Liver (tissue), 9 donors: ENCODE measurements around the gene STAMBPL1. TPM values are rescaled to one million over a fixed set of nuclear protein-coding genes. Genes with fewer than 3 reads are reported as not detected.

Experiments used
- DNase-seq: peaks from one replicate; pipeline ENCODE4 v3.0.0-alpha.2; 2017; ENCODE audit warnings: low spot score
- H3K27ac ChIP-seq, 2 donors: one replicate each; pipeline ENCODE4 v1.7.0; 2013; ENCODE audit warnings: inconsistent platforms in 2 of 2, low read length in 2 of 2, control low read depth in 1 of 2, low read depth in 1 of 2, mild to moderate bottlenecking in 1 of 2
- H3K27me3 ChIP-seq, 4 donors: one replicate each; pipeline versions ENCODE4 v1.6.1 to v1.7.0; 2013; ENCODE audit warnings: low read length in 3 of 4, inconsistent platforms in 1 of 4, mild to moderate bottlenecking in 1 of 4, moderate library complexity in 1 of 4; ENCODE audit not compliant: control insufficient read depth in 4 of 4, insufficient read depth in 4 of 4
- H3K36me3 ChIP-seq, 4 donors: one replicate each; pipeline versions ENCODE4 v1.6.1 to v1.7.0; 2013; ENCODE audit warnings: low read length in 3 of 4, mild to moderate bottlenecking in 3 of 4, low read depth in 1 of 4, moderate library complexity in 1 of 4; ENCODE audit not compliant: control insufficient read depth in 4 of 4, insufficient read depth in 3 of 4
- H3K4me1 ChIP-seq, 4 donors: one replicate each; pipeline versions ENCODE4 v1.6.1 to v1.7.0; 2013; ENCODE audit warnings: low read length in 3 of 4, mild to moderate bottlenecking in 3 of 4, moderate library complexity in 1 of 4; ENCODE audit not compliant: control insufficient read depth in 4 of 4, insufficient read depth in 4 of 4
- H3K4me3 ChIP-seq, 3 donors: one replicate each; pipeline versions ENCODE4 v1.6.1 to v1.7.0; 2013; ENCODE audit warnings: low read length in 3 of 3, control low read depth in 1 of 3, low read depth in 1 of 3, mild to moderate bottlenecking in 1 of 3
- H3K9ac ChIP-seq, 2 donors: one replicate each; pipeline ENCODE4 v1.7.0; 2013; ENCODE audit warnings: low read length in 2 of 2, mild to moderate bottlenecking in 2 of 2, moderate library complexity in 2 of 2, control low read depth in 1 of 2, low read depth in 1 of 2
- H3K9me3 ChIP-seq, 4 donors: one replicate each; pipeline versions ENCODE4 v1.6.1 to v1.7.0; 2013; ENCODE audit warnings: low read length in 3 of 4; ENCODE audit not compliant: control insufficient read depth in 4 of 4
- EGR1 ChIP-seq, 2 donors: IDR thresholded peaks; 2 replicates each; pipeline ENCODE4 v1.6.1; 2016 to 2018; ENCODE audit warnings: antibody characterized with exemption in 2 of 2, low read depth in 2 of 2
- FOXA1 ChIP-seq: IDR thresholded peaks from 2 replicates; pipeline ENCODE4 v1.6.1; 2016; ENCODE audit warnings: antibody characterized with exemption
- FOXA2 ChIP-seq: IDR thresholded peaks from 2 replicates; pipeline ENCODE4 v1.6.1; 2016; ENCODE audit warnings: antibody characterized with exemption
- GABPA ChIP-seq, 2 donors: IDR thresholded peaks in 1 of 2; conservative IDR thresholded peaks in 1 of 2; 2 replicates each; pipeline ENCODE4 v1.6.1; 2016; ENCODE audit warnings: antibody characterized with exemption in 2 of 2, mild to moderate bottlenecking in 1 of 2, moderate library complexity in 1 of 2
- HNF4A ChIP-seq, 2 donors: conservative IDR thresholded peaks; 2 replicates each; pipeline ENCODE4 v1.6.1; 2016; ENCODE audit warnings: antibody characterized with exemption in 2 of 2, mild to moderate bottlenecking in 2 of 2
- HNF4G ChIP-seq: IDR thresholded peaks from 2 replicates; pipeline ENCODE4 v1.6.1; 2016; ENCODE audit warnings: antibody characterized with exemption
- JUND ChIP-seq, 2 donors: IDR thresholded peaks; 2 replicates each; pipeline ENCODE4 v1.6.1; 2016; ENCODE audit warnings: antibody characterized with exemption in 2 of 2
- NR2F2 ChIP-seq: IDR thresholded peaks from 2 replicates; pipeline ENCODE4 v1.6.1; 2016; ENCODE audit warnings: antibody characterized with exemption
- RAD21 ChIP-seq, 2 donors: IDR thresholded peaks; 2 replicates each; pipeline ENCODE4 v1.6.1; 2016; ENCODE audit warnings: antibody characterized with exemption in 2 of 2, mild to moderate bottlenecking in 2 of 2
- RXRA ChIP-seq, 2 donors: IDR thresholded peaks; 2 replicates each; pipeline ENCODE4 v1.6.1; 2017 to 2018; ENCODE audit warnings: antibody characterized with exemption in 2 of 2, mild to moderate bottlenecking in 1 of 2
- SP1 ChIP-seq: IDR thresholded peaks from 2 replicates; pipeline ENCODE4 v1.6.1; 2018; ENCODE audit warnings: antibody characterized with exemption, mild to moderate bottlenecking
- TAF1 ChIP-seq: conservative IDR thresholded peaks from 2 replicates; pipeline ENCODE4 v1.6.1; 2016; ENCODE audit warnings: antibody characterized with exemption, mild to moderate bottlenecking
- YY1 ChIP-seq: IDR thresholded peaks from 2 replicates; pipeline ENCODE4 v1.6.1; 2016; ENCODE audit warnings: antibody characterized with exemption, mild to moderate bottlenecking
- WGBS: extraction: QIAGEN DNeasy Blood & Tissue Kit; methylation state at CpG from one replicate; pipeline ENCODE4 v1.1.7; 2013; 5-methylcytosine and 5-hydroxymethylcytosine counted together
- polyA plus RNA-seq, 2 donors: library from polyadenylated mRNA; stranded (reverse) in 1 of 2; unstranded in 1 of 2; fragments of 200-250 nt in 1 of 2; fragments of >200 nt in 1 of 2; fragmentation: Nextera tagmentation in 1 of 2; extraction: Ambion mirVana in 1 of 2; gene quantifications; one replicate each; pipeline versions ENCODE4 v1.2.1 to v1.2.3, GENCODE V29; 2013 to 2015
- total RNA-seq, 2 donors: library from RNA; depleted of rRNA; stranded (reverse); fragments of >200 nt; gene quantifications; one replicate each; pipeline ENCODE4 v1.2.3, GENCODE V29; 2014
- TF ChIP-seq, protein P1 (sequence below): IDR thresholded peaks from 2 replicates; pipeline ENCODE4 v1.6.1; 2016; ENCODE audit warnings: antibody characterized with exemption, mild to moderate bottlenecking
- TF ChIP-seq, protein P2 (sequence below): fragments of 150-350 bp; IDR thresholded peaks from 2 replicates; pipeline ENCODE4 v1.5.1; 2017; ENCODE audit warnings: improper control_type of control experiment, low read depth, low read length; ENCODE audit not compliant: missing input control
- TF ChIP-seq, protein P3 (sequence below): IDR thresholded peaks from 2 replicates; pipeline ENCODE4 v1.6.1; 2016; ENCODE audit warnings: antibody characterized with exemption
- TF ChIP-seq, protein P4 (sequence below): IDR thresholded peaks from 2 replicates; pipeline ENCODE4 v1.6.1; 2016; ENCODE audit warnings: antibody characterized with exemption
- TF ChIP-seq, protein P5 (sequence below): IDR thresholded peaks from 2 replicates; pipeline ENCODE4 v1.6.1; 2016; ENCODE audit warnings: antibody characterized with exemption
- donor health status: healthy.
- donor health status: healthy.
- donor health status: healthy.
- donor health status: healthy.
- donor health status: healthy.

Gene STAMBPL1
- total and polyA plus RNA-seq, 4 donors: 1.3 to 8.0 (median 3.7) TPM

DNA sequence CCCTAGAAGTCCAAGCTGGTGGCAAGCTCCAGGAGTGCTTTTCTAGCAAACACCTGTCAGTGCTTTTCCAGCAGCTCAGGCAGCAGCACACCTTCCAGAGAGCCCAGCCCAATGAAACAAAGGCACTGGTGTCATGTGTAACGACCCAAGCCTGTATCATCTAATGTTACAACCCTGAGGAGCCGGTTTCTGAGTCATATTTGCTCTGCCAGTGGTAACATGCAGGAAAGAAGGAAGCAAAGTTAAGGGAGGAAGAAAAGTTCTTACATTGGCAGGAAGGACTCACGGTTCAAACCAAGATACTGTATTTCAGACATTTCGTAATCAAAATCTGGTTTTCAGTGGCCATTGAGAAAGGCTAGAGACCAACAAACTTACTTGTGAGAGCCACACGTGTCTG, 28.3 kb upstream of the STAMBPL1 start, which contains the start of gene ANKRD22:
Gene ANKRD22, minus strand, starts transcription at position 139 of the 400 bp plus-strand sequence. CDS start 237 bp downstream, outside the sequence.
- Histone ChIP-seq H3K9ac (no peak within 1 kb of the TSS), H3K9me3 (no peaks in the 10 kb centered on the region), H3K27me3 (no peaks in the 10 kb centered on the region), H3K4me3 (no peak within 1 kb of the TSS), H3K36me3 (no peaks in the 10 kb centered on the region), H3K4me1 (peaks cover 5 to 27% (median 22%) of the 10 kb centered on the region in 4 donors), H3K27ac (no peak within 1 kb of the TSS)
- DNase-seq: no peak
- 62% methylated on average over 5 of the region's 5 CpGs for WGBS
- TF ChIP-seq, protein P1, sequence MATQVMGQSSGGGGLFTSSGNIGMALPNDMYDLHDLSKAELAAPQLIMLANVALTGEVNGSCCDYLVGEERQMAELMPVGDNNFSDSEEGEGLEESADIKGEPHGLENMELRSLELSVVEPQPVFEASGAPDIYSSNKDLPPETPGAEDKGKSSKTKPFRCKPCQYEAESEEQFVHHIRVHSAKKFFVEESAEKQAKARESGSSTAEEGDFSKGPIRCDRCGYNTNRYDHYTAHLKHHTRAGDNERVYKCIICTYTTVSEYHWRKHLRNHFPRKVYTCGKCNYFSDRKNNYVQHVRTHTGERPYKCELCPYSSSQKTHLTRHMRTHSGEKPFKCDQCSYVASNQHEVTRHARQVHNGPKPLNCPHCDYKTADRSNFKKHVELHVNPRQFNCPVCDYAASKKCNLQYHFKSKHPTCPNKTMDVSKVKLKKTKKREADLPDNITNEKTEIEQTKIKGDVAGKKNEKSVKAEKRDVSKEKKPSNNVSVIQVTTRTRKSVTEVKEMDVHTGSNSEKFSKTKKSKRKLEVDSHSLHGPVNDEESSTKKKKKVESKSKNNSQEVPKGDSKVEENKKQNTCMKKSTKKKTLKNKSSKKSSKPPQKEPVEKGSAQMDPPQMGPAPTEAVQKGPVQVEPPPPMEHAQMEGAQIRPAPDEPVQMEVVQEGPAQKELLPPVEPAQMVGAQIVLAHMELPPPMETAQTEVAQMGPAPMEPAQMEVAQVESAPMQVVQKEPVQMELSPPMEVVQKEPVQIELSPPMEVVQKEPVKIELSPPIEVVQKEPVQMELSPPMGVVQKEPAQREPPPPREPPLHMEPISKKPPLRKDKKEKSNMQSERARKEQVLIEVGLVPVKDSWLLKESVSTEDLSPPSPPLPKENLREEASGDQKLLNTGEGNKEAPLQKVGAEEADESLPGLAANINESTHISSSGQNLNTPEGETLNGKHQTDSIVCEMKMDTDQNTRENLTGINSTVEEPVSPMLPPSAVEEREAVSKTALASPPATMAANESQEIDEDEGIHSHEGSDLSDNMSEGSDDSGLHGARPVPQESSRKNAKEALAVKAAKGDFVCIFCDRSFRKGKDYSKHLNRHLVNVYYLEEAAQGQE: no peak
- TF ChIP-seq, protein P2, sequence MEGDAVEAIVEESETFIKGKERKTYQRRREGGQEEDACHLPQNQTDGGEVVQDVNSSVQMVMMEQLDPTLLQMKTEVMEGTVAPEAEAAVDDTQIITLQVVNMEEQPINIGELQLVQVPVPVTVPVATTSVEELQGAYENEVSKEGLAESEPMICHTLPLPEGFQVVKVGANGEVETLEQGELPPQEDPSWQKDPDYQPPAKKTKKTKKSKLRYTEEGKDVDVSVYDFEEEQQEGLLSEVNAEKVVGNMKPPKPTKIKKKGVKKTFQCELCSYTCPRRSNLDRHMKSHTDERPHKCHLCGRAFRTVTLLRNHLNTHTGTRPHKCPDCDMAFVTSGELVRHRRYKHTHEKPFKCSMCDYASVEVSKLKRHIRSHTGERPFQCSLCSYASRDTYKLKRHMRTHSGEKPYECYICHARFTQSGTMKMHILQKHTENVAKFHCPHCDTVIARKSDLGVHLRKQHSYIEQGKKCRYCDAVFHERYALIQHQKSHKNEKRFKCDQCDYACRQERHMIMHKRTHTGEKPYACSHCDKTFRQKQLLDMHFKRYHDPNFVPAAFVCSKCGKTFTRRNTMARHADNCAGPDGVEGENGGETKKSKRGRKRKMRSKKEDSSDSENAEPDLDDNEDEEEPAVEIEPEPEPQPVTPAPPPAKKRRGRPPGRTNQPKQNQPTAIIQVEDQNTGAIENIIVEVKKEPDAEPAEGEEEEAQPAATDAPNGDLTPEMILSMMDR: no peak
- TF ChIP-seq HNF4G: no peak
- no peak for TF ChIP-seq RAD21 (IDR thresholded peaks at IDR 0.05)
- TF ChIP-seq SP1: no peak
- no peak for TF ChIP-seq TAF1
- no peak for TF ChIP-seq EGR1 (IDR thresholded peaks at IDR 0.05; ENCODE audit: low read depth in 2 of 2)

DNA sequence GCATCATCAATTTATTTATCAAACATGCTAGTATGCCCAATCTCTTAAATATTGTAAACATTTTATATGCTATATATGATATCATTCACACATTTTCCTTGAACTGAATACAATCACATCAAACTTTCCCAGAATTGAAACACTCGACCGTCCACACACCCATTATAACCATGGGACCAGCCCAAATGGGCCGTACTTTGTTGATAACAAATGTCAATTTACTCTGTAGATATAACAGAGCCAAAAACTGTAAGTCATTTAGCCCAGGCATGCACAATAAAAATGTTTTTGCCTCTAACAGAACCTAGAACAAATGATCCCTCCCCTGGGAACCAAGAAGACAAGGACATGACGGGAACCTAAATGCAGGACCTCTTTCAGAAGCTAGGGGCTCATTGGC, 27.7 kb upstream of the STAMBPL1 start:
- Histone ChIP-seq H3K36me3 (no peaks in the 10 kb centered on the region), H3K27me3 (no peaks in the 10 kb centered on the region), H3K4me3 (no peak overlapping the region), H3K27ac (no peak overlapping the region), H3K9me3 (no peaks in the 10 kb centered on the region), H3K4me1 (peaks cover 5 to 27% (median 22%) of the 10 kb centered on the region in 4 donors), H3K9ac (no peak overlapping the region)
- TF ChIP-seq HNF4A (conservative IDR thresholded peaks at IDR 0.05) (no peak), NR2F2 (no peak), TAF1 (no peak), HNF4G (no peak), SP1 (no peak), RXRA (IDR thresholded peaks at IDR 0.05) (no peak), FOXA2 (no peak), FOXA1 (no peak), JUND (IDR thresholded peaks at IDR 0.05) (no peak), YY1 (no peak), EGR1 (IDR thresholded peaks at IDR 0.05; ENCODE audit: low read depth in 2 of 2) (no peak), GABPA (IDR thresholded peaks at IDR 0.05 in 1 of 2, conservative IDR thresholded peaks at IDR 0.05 in 1 of 2) (no peak), RAD21 (IDR thresholded peaks at IDR 0.05) (no peak)
- TF ChIP-seq, protein P3, sequence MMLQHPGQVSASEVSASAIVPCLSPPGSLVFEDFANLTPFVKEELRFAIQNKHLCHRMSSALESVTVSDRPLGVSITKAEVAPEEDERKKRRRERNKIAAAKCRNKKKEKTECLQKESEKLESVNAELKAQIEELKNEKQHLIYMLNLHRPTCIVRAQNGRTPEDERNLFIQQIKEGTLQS: no peak
- TF ChIP-seq, protein P4, sequence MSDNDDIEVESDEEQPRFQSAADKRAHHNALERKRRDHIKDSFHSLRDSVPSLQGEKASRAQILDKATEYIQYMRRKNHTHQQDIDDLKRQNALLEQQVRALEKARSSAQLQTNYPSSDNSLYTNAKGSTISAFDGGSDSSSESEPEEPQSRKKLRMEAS: no peak
- TF ChIP-seq, protein P2: no peak
- TF ChIP-seq, protein P1: no peak
- TF ChIP-seq, protein P5, sequence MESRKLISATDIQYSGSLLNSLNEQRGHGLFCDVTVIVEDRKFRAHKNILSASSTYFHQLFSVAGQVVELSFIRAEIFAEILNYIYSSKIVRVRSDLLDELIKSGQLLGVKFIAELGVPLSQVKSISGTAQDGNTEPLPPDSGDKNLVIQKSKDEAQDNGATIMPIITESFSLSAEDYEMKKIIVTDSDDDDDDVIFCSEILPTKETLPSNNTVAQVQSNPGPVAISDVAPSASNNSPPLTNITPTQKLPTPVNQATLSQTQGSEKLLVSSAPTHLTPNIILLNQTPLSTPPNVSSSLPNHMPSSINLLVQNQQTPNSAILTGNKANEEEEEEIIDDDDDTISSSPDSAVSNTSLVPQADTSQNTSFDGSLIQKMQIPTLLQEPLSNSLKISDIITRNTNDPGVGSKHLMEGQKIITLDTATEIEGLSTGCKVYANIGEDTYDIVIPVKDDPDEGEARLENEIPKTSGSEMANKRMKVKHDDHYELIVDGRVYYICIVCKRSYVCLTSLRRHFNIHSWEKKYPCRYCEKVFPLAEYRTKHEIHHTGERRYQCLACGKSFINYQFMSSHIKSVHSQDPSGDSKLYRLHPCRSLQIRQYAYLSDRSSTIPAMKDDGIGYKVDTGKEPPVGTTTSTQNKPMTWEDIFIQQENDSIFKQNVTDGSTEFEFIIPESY: no peak
- DNase-seq: no peak
- 50% methylated on average over 4 of the region's 4 CpGs for WGBS
